HG02981 (cell line): Measurements from ENCODE around the gene NDUFA8.
"Not testable (repeated sequence)": the region's sequence is repeated elsewhere in the genome, so short reads cannot be mapped to it uniquely, and the experiment has no call there.

ENCODE experiments used
- ATAC-seq: cut with Tn5 transposase; IDR thresholded peaks from one replicate; pipeline ENCODE4 v1.9.1; 2021; ENCODE audit warnings: mild to moderate bottlenecking, moderate library complexity; ENCODE audit not compliant: unreplicated experiment

Gene NDUFA8

GRCh38 chr9:122122468-122122867 is 37.1 kb downstream of the NDUFA8 start:
- no peak for ATAC-seq

- ATAC-seq = no peak
These were observed 37.6 kb downstream of the NDUFA8 start for GRCh38 chr9:122121931-122122330.

GRCh38 chr9:122121391-122121790 is 38.2 kb downstream of the NDUFA8 start:
- no peak for ATAC-seq

GRCh38 chr9:122120316-122121071 is 39.1 kb downstream of the NDUFA8 start:
- no peak for ATAC-seq

GRCh38 chr9:122119721-122120120 is 39.9 kb downstream of the NDUFA8 start:
- ATAC-seq = no peak

DNA sequence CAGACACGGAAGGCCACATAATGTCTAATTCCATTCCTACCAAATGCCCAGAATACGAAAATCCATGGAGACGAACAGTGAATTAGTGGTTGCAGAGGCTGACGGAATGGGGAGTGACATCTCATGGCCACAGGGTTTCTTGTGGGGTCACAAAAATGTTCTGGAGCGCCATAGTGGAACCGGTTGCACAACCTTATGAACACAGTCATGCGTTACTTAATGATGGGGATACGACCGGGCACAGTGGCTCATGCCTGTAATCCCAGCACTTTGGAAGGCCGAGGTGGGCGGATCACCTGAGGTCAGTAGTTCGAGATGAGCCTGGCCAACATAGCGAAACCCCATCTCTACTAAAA is 40.4 kb downstream of the NDUFA8 start:
- ATAC-seq = no peak

DNA sequence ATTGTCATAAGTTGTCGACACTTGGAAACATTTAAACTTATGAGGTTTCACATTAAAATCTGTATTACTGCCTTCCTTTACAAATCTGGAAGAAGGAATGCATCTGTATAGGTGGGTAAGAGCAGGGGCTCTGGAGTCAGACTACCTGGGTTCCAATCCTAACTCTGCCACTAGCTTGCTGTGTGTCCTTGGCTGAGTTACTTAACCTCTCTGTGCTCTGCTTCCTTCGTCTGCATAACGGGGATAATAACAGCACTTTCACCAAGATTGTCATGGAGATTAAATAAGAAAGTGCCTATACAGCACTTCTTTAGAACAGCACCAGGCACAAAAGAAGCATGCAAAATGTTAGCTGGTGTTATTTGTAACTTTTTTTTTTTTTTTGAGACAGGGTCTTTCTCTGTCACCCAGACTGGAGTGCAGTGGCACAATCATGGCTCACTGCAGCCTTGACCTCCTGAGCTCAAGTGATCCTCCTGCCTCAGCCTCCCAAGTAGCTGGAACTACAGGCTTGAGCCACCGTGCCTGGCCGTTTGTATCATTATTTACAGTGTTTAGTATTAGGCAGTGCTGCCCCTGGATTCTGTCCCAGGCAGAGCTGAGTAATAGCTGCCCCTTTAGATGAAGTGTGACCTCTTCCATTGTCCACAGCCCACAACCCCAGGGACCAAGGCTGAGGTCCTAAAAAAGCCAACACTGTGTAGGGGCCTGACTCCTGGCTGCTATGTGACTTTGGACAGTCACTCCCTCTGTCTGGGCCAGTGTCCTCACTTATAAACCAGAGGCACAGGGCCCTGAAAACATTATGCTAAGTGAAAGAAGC is 41.0 kb downstream of the NDUFA8 start:
- ATAC-seq = no peak

- not testable (repeated sequence) for ATAC-seq
These were observed 42.3 kb downstream of the NDUFA8 start for GRCh38 chr9:122117241-122117640.

DNA sequence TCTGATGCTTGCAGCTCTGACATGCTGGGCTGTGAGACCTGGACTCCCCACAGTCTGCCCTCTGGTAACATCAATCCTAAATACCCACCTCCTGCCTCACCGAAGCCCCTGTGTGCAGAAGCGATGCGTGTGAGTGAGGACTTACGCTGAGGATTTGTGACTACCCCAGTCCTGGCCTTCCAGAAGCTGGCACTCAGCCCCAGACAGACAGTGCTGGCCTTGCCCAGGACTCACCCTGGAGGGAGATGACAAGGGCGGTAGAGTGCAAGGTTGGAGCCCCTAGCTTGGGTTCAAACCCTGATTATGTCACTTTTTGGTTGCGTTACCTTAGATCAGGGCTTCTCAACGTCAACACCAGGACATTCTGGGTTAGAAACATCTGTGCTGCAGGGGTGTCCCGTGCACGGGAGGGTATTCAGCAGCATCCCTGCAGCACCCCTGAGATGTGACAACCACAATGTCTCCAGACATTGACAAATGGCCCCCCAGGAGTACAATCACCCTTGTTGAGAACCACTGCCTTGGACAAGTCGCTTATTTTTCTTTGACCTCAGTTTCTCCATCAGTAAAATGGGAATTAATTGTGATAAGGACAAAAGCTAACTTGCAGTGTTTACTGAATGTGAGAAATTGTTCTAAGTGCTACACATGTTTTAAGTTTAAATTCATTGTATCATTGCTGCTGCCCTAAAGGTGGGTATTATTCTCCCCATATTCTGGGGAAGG is 43.0 kb downstream of the NDUFA8 start:
- no peak for ATAC-seq

DNA sequence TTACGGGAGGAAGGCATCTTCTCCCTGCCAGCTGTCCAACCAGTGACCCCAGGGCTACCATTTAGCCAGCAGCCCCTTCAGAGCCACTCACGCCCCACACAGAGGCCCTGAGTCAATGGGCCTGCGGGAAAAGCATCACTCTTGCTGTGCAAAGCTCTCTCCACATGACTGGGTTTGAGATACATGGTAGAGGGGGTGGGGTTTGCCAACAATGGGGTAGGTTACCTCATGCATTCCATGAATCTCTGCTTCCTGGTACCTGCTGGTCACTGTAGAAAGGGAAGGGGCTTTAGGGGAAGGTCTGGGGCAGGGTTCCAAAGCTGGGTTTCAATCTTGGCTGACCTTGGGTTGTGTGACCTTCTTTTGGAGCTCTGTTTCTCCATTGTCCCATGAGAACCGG is 43.5 kb downstream of the NDUFA8 start:
- no peak for ATAC-seq

DNA sequence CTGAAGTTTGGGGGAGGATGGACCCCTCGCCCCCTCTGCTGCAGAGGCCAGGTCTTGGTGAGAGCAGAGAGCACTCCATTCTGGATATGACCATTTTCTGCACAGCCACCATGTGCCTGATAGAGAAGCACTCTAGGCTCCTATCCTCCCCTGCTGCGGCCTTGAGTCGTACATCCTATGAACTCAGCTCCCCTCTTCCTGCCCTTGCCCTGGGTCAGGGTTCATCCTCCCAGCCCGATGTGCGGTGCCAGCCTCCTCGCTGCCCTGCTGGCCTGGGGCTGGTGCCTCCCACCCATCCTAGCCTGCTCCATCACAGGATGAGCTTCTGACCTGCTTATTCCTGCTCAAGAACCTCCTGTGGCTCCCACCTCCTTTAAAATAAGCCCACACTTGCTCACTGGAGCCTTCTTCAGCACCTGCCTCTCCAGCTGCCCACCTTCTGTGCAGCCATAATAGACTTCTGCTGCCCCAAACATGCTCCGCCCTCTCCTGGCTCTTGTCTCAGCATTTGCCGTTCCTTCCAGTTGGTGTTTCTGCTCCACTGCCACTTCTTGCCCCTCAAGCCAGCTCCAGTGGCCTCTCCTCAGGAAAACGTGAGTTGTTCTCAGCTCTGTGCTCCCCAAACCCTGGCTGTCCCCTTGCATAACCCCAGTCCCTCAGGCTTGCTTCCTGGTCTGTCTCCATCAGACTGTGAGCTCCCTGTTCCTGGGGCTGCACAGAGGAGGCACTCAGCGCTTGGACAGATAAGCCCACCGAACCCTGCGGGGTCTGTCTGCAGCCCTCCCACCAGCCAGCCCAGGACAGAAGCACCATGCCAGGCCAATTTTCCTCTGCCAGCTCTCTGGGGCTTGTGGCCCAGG is 44.2 kb downstream of the NDUFA8 start:
- ATAC-seq = no peak

DNA sequence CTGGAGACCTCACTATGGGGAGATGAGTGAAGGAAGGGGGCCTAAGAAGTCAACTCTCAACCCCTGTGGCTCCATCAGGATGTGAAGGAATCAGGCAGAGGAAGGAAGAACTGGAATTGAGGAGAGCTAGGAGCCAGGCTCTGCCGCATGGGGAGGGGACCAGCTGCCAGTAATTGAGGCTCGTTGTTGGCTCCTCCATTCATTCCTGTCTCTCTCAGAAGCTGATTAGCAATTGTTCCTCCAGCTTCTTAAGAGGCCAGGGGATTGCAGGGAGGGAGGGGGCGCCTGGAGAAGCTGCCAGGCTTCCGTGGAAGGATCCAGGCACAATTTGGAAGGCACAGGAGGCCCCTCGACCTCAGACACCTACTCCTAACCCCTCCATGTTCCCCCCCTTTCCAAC is 46.0 kb downstream of the NDUFA8 start:
- ATAC-seq = no peak

- no peak for ATAC-seq
These were observed 47.3 kb downstream of the NDUFA8 start for GRCh38 chr9:122112238-122112637.

GRCh38 chr9:122111413-122112085 is 48.0 kb downstream of the NDUFA8 start:
- no peak for ATAC-seq

GRCh38 chr9:122110100-122110833 is 49.3 kb downstream of the NDUFA8 start:
- no peak for ATAC-seq

DNA sequence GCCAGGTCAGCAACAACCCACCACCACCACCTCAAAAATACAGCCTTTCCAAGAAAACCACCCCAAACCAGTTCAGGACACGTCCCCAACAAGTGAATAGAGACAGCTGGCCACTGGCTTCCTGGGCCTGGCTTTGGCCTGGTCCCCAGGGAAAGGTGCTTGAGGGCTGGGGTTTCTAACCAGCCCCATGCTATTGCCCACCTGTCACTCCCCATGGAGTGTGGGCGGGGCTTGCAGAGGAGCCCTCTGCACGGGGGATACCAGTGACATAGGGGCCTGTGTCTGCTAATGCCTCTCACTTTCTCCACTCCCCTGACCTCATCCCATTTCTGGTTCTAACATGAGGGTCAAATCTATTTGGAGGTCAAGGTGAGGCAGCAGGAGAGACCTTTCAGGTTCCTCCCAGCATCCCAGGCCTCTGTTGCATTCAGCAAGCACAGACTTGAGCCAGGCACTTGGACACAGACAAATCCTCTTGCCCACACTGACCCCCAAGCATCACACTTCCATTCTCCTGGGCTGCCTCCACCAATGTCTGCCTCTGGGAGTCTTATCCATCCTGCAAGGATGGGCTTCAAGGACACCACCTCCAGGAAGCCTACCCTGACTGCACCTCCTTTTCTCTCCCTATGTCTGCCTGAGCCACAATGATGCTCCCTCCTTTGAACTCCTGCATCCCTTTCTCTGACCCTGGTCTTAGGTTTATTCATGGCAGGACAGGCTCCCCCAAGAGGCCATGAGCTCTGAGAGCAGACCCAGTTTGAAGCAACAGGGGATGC is 50.4 kb downstream of the NDUFA8 start:
- no peak for ATAC-seq

GRCh38 chr9:122107291-122107805 is 52.2 kb downstream of the NDUFA8 start:
- no peak for ATAC-seq

- no peak for ATAC-seq
These were observed 53.0 kb downstream of the NDUFA8 start for GRCh38 chr9:122106576-122106975.

GRCh38 chr9:122103985-122104384 is 55.6 kb downstream of the NDUFA8 start:
- no peak for ATAC-seq
